Muscle layer of duodenum (tissue), 2 donors: Measurements from ENCODE around the gene CD38.
"Not testable (repeated sequence)": the region's sequence is repeated elsewhere in the genome, so short reads cannot be mapped to it uniquely, and the experiment has no call there.

Experiments
- H3K27ac ChIP-seq: one replicate; pipeline ENCODE4 v1.7.0; 2013; ENCODE audit warnings: mild to moderate bottlenecking, low read length
- H3K27me3 ChIP-seq: one replicate; pipeline ENCODE4 v1.7.0; 2013; ENCODE audit warnings: low read depth, mild to moderate bottlenecking, control low read depth, low read length
- H3K36me3 ChIP-seq, 2 donors: one replicate each; pipeline ENCODE4 v1.7.0; 2013; ENCODE audit warnings: low read length in 2 of 2, control low read depth in 1 of 2, mild to moderate bottlenecking in 1 of 2; ENCODE audit not compliant: insufficient read depth in 2 of 2, control insufficient read depth in 1 of 2
- H3K4me1 ChIP-seq, 2 donors: one replicate each; pipeline ENCODE4 v1.7.0; 2013; ENCODE audit warnings: low read length in 2 of 2, mild to moderate bottlenecking in 2 of 2, control low read depth in 1 of 2, moderate library complexity in 1 of 2; ENCODE audit not compliant: insufficient read depth in 2 of 2, control insufficient read depth in 1 of 2
- H3K4me3 ChIP-seq, 2 donors: one replicate each; pipeline ENCODE4 v1.7.0; 2013; ENCODE audit warnings: low read length in 2 of 2, low read depth in 1 of 2, mild to moderate bottlenecking in 1 of 2
- H3K9me3 ChIP-seq, 2 donors: one replicate each; pipeline ENCODE4 v1.7.0; 2013; ENCODE audit warnings: low read length in 2 of 2, control low read depth in 1 of 2, mild to moderate bottlenecking in 1 of 2; ENCODE audit not compliant: control insufficient read depth in 1 of 2
- donor health status: healthy.

Gene CD38

DNA sequence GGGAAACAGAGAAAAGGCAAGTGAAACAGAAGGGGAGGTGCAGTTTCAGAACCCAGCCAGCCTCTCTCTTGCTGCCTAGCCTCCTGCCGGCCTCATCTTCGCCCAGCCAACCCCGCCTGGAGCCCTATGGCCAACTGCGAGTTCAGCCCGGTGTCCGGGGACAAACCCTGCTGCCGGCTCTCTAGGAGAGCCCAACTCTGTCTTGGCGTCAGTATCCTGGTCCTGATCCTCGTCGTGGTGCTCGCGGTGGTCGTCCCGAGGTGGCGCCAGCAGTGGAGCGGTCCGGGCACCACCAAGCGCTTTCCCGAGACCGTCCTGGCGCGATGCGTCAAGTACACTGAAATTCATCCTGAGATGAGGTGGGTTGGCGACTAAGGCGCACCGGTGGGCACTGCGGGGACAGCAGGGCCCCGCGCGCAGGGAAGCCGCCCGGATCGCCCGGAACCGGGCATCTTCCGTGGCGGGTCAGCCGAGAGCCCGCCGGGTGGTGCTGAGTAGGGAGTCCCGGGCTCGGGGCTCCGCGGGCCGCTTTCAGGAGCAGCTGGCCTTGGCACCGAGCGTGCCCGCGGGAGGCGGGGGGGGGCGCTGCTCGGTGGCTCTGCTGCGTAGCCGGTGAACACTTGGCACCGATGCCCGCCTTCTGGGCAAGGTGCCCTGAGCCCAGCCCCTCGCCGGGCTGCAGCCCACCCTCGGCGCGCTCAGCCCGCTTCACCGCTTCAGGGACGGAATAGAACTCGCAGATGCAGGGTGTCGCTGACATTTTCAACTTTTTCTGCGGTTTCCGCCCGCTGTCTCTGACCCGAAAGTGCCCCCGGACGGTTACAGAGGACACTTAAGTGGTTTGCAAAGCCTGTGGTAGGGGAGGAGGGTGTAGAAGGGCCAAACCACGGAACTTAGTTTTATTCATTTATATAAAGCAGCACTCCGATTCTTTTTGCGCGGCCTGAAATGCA is at the start of gene CD38:
TSS of gene CD38 (plus strand) at position 40 of the 953 bp plus-strand sequence. CDS start at position 127, 87 bp downstream.
- H3K36me3 ChIP-seq: no peaks in the 10 kb centered on the region
- H3K4me3 ChIP-seq: peak within 1 kb of the TSS; percentile 70 to 77
- no peaks in the 10 kb centered on the region for H3K9me3 ChIP-seq
- no peaks in the 10 kb centered on the region for H3K27me3 ChIP-seq
- H3K27ac ChIP-seq: peak within 1 kb of the TSS; percentile 50
- H3K4me1 ChIP-seq: no peaks in the 10 kb centered on the region

GRCh38 chr4:15729910-15730533 is 48.1 kb upstream of the CD38 start:
- no peak overlapping the region for H3K4me3 ChIP-seq
- no peak overlapping the region for H3K27ac ChIP-seq
- no peaks in the 10 kb centered on the region for H3K9me3 ChIP-seq
- no peaks in the 10 kb centered on the region for H3K4me1 ChIP-seq
- no peaks in the 10 kb centered on the region for H3K27me3 ChIP-seq
- peaks cover 0 to 2% of the 10 kb centered on the region in 2 donors for H3K36me3 ChIP-seq

- H3K36me3 ChIP-seq, H3K27ac ChIP-seq, H3K9me3 ChIP-seq, H3K4me1 ChIP-seq, H3K27me3 ChIP-seq, H3K4me3 ChIP-seq: not testable (repeated sequence)
These were observed 45.1 kb upstream of the CD38 start for GRCh38 chr4:15733061-15733460.

GRCh38 chr4:15735536-15735935 is 42.6 kb upstream of the CD38 start:
- Histone ChIP-seq H3K4me3 (no peak overlapping the region), H3K27ac (no peak overlapping the region), H3K36me3 (no peaks in the 10 kb centered on the region), H3K27me3 (no peaks in the 10 kb centered on the region), H3K4me1 (no peaks in the 10 kb centered on the region), H3K9me3 (no peaks in the 10 kb centered on the region)

- H3K4me3 ChIP-seq: no peak overlapping the region
- no peaks in the 10 kb centered on the region for H3K4me1 ChIP-seq
- no peaks in the 10 kb centered on the region for H3K27me3 ChIP-seq
- H3K36me3 ChIP-seq: no peaks in the 10 kb centered on the region
- H3K9me3 ChIP-seq: no peaks in the 10 kb centered on the region
- no peak overlapping the region for H3K27ac ChIP-seq
These were observed 41.5 kb upstream of the CD38 start for GRCh38 chr4:15736514-15737050.

- H3K27me3 ChIP-seq: no peaks in the 10 kb centered on the region
- no peaks in the 10 kb centered on the region for H3K36me3 ChIP-seq
- H3K27ac ChIP-seq: no peak overlapping the region
- H3K4me3 ChIP-seq: no peak overlapping the region
- H3K4me1 ChIP-seq: no peaks in the 10 kb centered on the region
- H3K9me3 ChIP-seq: no peaks in the 10 kb centered on the region
These were observed 40.9 kb upstream of the CD38 start for GRCh38 chr4:15737255-15737654.

DNA sequence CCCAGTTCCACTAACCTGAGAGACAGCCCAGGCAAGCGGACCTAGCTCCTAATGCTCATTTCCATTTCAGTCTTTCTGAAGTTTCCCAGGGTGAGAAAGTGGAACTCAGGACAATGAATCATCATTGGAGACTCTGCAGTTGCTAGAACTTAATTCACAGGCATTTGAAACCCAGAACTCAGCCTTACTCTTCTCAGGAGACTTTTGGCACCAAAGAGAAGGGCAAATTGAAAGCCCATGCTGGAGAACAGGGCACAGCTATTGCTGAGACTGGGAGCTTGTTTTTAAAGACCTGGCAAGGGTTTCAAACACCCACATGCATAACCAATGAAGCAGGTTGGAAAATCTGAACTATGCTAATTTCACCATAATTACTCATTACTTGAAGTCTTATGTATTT is 39.3 kb upstream of the CD38 start:
- H3K27me3 ChIP-seq: no peaks in the 10 kb centered on the region
- H3K4me3 ChIP-seq: no peak overlapping the region
- H3K9me3 ChIP-seq: no peaks in the 10 kb centered on the region

DNA sequence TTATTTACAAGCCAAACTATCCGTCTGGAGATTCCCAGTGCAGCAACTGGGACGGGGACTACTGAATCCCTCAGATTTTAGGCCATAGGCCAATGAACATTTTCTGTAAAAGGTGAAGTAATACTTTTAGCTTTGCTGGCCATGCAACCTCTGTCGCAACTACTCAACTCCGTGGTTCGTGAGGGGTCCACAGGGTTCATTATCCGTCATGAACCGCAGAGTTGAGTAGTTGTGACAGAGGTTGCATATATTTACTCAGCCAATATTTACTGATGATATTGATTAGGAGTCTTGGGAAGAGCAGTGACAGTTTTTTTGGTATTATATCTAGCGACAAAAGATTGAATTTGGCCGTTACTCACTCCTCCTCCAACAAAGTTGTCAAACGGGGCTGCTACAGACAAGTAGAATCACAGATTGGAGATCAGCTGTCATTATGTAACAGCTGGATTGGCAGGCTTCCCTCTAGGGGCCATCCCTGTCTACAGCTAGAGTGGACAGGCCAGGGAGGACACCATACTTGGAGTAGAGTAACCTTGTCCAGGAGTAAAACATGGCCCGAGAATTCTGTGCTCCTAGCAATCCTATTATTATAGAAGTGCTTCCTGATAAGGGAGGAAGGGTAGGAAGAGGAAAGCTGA is 37.2 kb upstream of the CD38 start:
- Histone ChIP-seq H3K4me3 (no peak overlapping the region), H3K27me3 (no peaks in the 10 kb centered on the region), H3K36me3 (no peaks in the 10 kb centered on the region), H3K4me1 (no peaks in the 10 kb centered on the region), H3K9me3 (no peaks in the 10 kb centered on the region), H3K27ac (no peak overlapping the region)

More for the DNA sequence above, 39.3 kb upstream of the CD38 start:
- Histone ChIP-seq H3K36me3 (no peaks in the 10 kb centered on the region), H3K4me1 (no peaks in the 10 kb centered on the region), H3K27ac (no peak overlapping the region)

- Histone ChIP-seq H3K4me3 (no peak overlapping the region), H3K27ac (no peak overlapping the region), H3K36me3 (no peaks in the 10 kb centered on the region), H3K9me3 (no peaks in the 10 kb centered on the region), H3K4me1 (no peaks in the 10 kb centered on the region), H3K27me3 (no peaks in the 10 kb centered on the region)
These were observed 36.0 kb upstream of the CD38 start for GRCh38 chr4:15742083-15742582.

DNA sequence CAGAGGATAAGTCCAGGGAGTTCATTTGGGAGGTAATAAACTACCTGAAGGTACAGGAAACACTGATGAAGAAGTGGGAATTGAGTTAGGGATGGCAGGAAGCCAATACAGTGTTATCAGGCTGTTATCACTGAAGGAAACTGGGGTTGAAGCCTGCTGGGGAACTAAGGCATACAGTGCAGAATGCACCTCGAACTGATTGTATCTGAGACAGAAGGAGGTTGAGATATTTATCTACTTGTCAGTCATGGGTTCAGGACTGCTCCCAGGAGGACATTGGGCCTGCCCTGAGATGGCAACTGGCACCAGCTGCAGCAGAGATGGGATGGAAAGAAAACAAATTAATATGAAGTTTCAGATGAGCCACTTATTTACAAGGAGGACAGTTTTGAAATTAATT is 35.5 kb upstream of the CD38 start:
- H3K27ac ChIP-seq: no peak overlapping the region
- no peak overlapping the region for H3K4me3 ChIP-seq
- H3K36me3 ChIP-seq: no peaks in the 10 kb centered on the region
- H3K4me1 ChIP-seq: no peaks in the 10 kb centered on the region
- H3K9me3 ChIP-seq: no peaks in the 10 kb centered on the region
- H3K27me3 ChIP-seq: no peaks in the 10 kb centered on the region

DNA sequence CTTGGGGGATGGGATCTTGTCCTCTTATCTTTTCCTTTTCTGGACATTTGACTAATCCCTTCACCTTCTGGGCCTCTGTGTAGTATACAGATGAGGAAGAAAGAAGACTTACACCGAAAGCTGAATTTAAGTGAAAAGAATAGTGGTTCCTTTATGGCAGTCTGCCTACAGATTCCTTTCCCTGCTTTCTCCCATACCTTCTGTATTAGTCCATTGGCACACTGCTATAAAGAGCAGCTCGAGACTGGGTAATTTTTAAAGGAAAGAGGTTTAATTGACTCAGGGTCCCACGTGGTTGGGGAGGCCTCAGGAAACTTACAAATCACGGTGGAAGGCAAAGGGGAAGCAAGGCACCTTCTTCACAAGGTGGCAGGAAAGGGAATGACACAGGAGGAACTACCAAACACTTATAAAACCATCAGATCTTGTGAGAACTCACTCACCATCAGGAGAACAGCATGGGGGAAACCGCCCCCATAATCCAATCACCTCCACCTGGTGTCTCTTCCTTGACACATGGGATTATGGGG is 34.0 kb upstream of the CD38 start:
- H3K9me3 ChIP-seq: no peaks in the 10 kb centered on the region
- no peaks in the 10 kb centered on the region for H3K27me3 ChIP-seq
- no peaks in the 10 kb centered on the region for H3K36me3 ChIP-seq
- H3K27ac ChIP-seq: no peak overlapping the region
- H3K4me1 ChIP-seq: no peaks in the 10 kb centered on the region
- no peak overlapping the region for H3K4me3 ChIP-seq
